K562 (cell line): ENCODE data around the gene PCDH9. TPM values are rescaled to one million over a fixed set of nuclear protein-coding genes. Genes with fewer than 3 reads are reported as not detected.

Experiments used
- IFI16 ChIP-seq: fragments of 250-450 bp; sonication (Bioruptor Pico); IDR thresholded peaks from 2 replicates; pipeline ENCODE4 v2.1.2; 2022; ENCODE audit warnings: mild to moderate bottlenecking, inconsistent platforms
- MCM5 ChIP-seq: fragments of 450-650 bp; IDR thresholded peaks from 2 replicates; pipeline ENCODE4 v1.6.1; 2016; ENCODE audit warnings: low read depth
- MNT ChIP-seq, 2 experiments: fragments of 450-650 bp; conservative IDR thresholded peaks; 2 replicates each; pipeline ENCODE4 v1.6.1; 2017; ENCODE audit warnings: mild to moderate bottlenecking in 2 of 2, moderate library complexity in 2 of 2
- NCOA4 ChIP-seq: fragments of 450-650 bp; IDR thresholded peaks from 2 replicates; pipeline ENCODE4 v1.6.1; 2018; ENCODE audit warnings: mild to moderate bottlenecking; ENCODE audit not compliant: partially characterized antibody
- TCF7 ChIP-seq: sonication (generic); IDR thresholded peaks from 2 replicates; pipeline ENCODE4 v1.6.1; 2016; ENCODE audit warnings: antibody characterized with exemption, borderline replicate concordance
- polyA plus RNA-seq, 8 experiments: library from polyadenylated mRNA; depleted of rRNA in 4 of 8; stranded (reverse) in 5 of 8; unstranded in 3 of 8; fragments of >200 nt; fragmentation: Nextera tagmentation in 2 of 8; fragmentation: Illumina TruSeq in 1 of 8; extraction: Ambion mirVana in 2 of 8; extraction: Trizol in 1 of 8; gene quantifications; 2 replicates each; pipeline versions ENCODE4 v1.2.1 to v1.2.3, GENCODE V29; 2011 to 2014; ENCODE audit warnings: inconsistent platforms in 1 of 8, missing spikeins in 1 of 8
- total RNA-seq, 7 experiments: library from RNA; depleted of rRNA in 6 of 7; stranded (reverse); fragments of >200 nt in 6 of 7; fragmentation: Illumina TruSeq in 2 of 7; extraction: Trizol in 2 of 7; gene quantifications; 2 replicates each; pipeline versions ENCODE4 v1.2.1 to v1.2.3, GENCODE V29; 2011 to 2021; ENCODE audit warnings: low replicate concordance in 1 of 7
- TF ChIP-seq, protein P1 (sequence below): fragments of 250-450 bp; sonication (Bioruptor Pico); IDR thresholded peaks from 2 replicates; pipeline ENCODE4 v1.4.0; 2020
- TF ChIP-seq, protein P2 (sequence below): fragments of 200-800 bp; sonication (Bioruptor generic); IDR thresholded peaks from 2 replicates; pipeline ENCODE4 v1.6.1; 2016; ENCODE audit warnings: missing genetic modification characterization, missing compliant biosample characterization
- TF ChIP-seq, protein P3 (sequence below): fragments of 450-650 bp; formaldehyde crosslinking; IDR thresholded peaks from 2 replicates; pipeline ENCODE4 v1.4.0; 2022; ENCODE audit warnings: missing genetic modification characterization

The PCDH9 gene
- total and polyA plus RNA-seq, 9 of the 15 experiments (the other 6 are each of a cell fraction or from before 2014, with no cell fraction given), result 1.1 to 6.7 (median 4.9) TPM

DNA sequence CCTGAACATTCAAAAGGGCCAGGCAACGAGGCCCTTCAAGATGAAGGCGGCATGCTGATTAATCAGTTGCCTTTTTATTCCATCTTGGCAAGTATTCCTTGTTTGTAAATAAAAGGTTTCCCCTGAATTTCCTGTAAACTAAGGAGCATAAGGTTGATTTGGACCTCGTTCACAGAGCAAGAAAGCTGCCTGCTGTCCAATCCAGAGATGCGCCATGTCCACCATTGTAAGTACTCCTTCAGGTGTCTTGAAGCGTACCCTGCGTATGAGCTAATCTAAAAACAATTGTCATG is 884.7 kb downstream of the PCDH9 start (continued):
- TF ChIP-seq IFI16 (CRISPR knock-in tag), result no peak
- TF ChIP-seq NCOA4, result no peak
- TF ChIP-seq, protein P1, sequence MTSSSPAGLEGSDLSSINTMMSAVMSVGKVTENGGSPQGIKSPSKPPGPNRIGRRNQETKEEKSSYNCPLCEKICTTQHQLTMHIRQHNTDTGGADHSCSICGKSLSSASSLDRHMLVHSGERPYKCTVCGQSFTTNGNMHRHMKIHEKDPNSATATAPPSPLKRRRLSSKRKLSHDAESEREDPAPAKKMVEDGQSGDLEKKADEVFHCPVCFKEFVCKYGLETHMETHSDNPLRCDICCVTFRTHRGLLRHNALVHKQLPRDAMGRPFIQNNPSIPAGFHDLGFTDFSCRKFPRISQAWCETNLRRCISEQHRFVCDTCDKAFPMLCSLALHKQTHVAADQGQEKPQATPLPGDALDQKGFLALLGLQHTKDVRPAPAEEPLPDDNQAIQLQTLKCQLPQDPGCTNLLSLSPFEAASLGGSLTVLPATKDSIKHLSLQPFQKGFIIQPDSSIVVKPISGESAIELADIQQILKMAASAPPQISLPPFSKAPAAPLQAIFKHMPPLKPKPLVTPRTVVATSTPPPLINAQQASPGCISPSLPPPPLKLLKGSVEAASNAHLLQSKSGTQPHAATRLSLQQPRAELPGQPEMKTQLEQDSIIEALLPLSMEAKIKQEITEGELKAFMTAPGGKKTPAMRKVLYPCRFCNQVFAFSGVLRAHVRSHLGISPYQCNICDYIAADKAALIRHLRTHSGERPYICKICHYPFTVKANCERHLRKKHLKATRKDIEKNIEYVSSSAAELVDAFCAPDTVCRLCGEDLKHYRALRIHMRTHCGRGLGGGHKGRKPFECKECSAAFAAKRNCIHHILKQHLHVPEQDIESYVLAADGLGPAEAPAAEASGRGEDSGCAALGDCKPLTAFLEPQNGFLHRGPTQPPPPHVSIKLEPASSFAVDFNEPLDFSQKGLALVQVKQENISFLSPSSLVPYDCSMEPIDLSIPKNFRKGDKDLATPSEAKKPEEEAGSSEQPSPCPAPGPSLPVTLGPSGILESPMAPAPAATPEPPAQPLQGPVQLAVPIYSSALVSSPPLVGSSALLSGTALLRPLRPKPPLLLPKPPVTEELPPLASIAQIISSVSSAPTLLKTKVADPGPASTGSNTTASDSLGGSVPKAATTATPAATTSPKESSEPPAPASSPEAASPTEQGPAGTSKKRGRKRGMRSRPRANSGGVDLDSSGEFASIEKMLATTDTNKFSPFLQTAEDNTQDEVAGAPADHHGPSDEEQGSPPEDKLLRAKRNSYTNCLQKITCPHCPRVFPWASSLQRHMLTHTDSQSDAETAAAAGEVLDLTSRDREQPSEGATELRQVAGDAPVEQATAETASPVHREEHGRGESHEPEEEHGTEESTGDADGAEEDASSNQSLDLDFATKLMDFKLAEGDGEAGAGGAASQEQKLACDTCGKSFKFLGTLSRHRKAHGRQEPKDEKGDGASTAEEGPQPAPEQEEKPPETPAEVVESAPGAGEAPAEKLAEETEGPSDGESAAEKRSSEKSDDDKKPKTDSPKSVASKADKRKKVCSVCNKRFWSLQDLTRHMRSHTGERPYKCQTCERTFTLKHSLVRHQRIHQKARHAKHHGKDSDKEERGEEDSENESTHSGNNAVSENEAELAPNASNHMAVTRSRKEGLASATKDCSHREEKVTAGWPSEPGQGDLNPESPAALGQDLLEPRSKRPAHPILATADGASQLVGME (CRISPR knock-in tag), result no peak
- TF ChIP-seq TCF7, result no peak
- TF ChIP-seq MCM5, result no peak
- TF ChIP-seq, protein P2, sequence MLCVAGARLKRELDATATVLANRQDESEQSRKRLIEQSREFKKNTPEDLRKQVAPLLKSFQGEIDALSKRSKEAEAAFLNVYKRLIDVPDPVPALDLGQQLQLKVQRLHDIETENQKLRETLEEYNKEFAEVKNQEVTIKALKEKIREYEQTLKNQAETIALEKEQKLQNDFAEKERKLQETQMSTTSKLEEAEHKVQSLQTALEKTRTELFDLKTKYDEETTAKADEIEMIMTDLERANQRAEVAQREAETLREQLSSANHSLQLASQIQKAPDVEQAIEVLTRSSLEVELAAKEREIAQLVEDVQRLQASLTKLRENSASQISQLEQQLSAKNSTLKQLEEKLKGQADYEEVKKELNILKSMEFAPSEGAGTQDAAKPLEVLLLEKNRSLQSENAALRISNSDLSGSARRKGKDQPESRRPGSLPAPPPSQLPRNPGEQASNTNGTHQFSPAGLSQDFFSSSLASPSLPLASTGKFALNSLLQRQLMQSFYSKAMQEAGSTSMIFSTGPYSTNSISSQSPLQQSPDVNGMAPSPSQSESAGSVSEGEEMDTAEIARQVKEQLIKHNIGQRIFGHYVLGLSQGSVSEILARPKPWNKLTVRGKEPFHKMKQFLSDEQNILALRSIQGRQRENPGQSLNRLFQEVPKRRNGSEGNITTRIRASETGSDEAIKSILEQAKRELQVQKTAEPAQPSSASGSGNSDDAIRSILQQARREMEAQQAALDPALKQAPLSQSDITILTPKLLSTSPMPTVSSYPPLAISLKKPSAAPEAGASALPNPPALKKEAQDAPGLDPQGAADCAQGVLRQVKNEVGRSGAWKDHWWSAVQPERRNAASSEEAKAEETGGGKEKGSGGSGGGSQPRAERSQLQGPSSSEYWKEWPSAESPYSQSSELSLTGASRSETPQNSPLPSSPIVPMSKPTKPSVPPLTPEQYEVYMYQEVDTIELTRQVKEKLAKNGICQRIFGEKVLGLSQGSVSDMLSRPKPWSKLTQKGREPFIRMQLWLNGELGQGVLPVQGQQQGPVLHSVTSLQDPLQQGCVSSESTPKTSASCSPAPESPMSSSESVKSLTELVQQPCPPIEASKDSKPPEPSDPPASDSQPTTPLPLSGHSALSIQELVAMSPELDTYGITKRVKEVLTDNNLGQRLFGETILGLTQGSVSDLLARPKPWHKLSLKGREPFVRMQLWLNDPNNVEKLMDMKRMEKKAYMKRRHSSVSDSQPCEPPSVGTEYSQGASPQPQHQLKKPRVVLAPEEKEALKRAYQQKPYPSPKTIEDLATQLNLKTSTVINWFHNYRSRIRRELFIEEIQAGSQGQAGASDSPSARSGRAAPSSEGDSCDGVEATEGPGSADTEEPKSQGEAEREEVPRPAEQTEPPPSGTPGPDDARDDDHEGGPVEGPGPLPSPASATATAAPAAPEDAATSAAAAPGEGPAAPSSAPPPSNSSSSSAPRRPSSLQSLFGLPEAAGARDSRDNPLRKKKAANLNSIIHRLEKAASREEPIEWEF (CRISPR knock-in tag), result no peak
- TF ChIP-seq, protein P3, sequence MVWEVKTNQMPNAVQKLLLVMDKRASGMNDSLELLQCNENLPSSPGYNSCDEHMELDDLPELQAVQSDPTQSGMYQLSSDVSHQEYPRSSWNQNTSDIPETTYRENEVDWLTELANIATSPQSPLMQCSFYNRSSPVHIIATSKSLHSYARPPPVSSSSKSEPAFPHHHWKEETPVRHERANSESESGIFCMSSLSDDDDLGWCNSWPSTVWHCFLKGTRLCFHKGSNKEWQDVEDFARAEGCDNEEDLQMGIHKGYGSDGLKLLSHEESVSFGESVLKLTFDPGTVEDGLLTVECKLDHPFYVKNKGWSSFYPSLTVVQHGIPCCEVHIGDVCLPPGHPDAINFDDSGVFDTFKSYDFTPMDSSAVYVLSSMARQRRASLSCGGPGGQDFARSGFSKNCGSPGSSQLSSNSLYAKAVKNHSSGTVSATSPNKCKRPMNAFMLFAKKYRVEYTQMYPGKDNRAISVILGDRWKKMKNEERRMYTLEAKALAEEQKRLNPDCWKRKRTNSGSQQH (CRISPR knock-in tag), result no peak
- no peak for TF ChIP-seq MNT (conservative IDR thresholded peaks at IDR 0.05)
